HepG2 (cell line): ENCODE results near the gene TPGS1. TPM values are rescaled to one million over a fixed set of nuclear protein-coding genes. Genes with fewer than 3 reads are reported as not detected.

Source experiments
- ATAC-seq: fragments of 200-7000 bp; cut with Tn5 transposase; 3 replicates; pipeline ENCODE4 v1.9.1; 2020; ENCODE audit warnings: mild to moderate bottlenecking, moderate library complexity
- BruUV-seq: library from RNA; stranded (reverse); fragments of 400-500 nt; replicated peaks from 2 replicates; lab custom pipeline; 2021; lab: Mats Ljungman, UMichigan
- CTCF ChIA-PET: fragments of 300-600 bp; formaldehyde crosslinking; extraction: SDS; loops from one replicate; lab custom pipeline; 2021; ENCODE audit warnings: low total read pairs, inconsistent platforms, low intra/inter-chr PET ratio; lab: Yijun Ruan, JAX
- POLR2A ChIA-PET: fragments of 350-600 bp; sonication (Branson Sonifier 250); formaldehyde crosslinking; loops from one replicate; lab custom pipeline; 2020; ENCODE audit warnings: antibody characterized with exemption, inconsistent platforms; lab: Yijun Ruan, JAX
- DNase-seq: peaks from one replicate; pipeline ENCODE4 v3.0.0-alpha.2; 2015; ENCODE audit warnings: low spot score
- FAIRE-seq: peaks from 3 replicates; lab custom pipeline; 2011; peaks lifted over from hg19 to GRCh38; lab: Jason Lieb, UNC
- H2AFZ ChIP-seq: one replicate; pipeline ENCODE4 v1.6.1; 2011; ENCODE audit warnings: low read length, inconsistent platforms
- H3K27ac ChIP-seq: fragments of 300-600 bp; 3 replicates; pipeline ENCODE4 v1.8.0; 2011; ENCODE audit warnings: mixed run types, mild to moderate bottlenecking, mixed read lengths, low read length, inconsistent platforms; ENCODE audit not compliant: insufficient read depth; ENCODE audit errors: extremely low read length
- H3K27me3 ChIP-seq, 2 experiments: fragments of 200-600 bp in 1 of 2; 2 replicates in 1 of 2; 3 replicates in 1 of 2; pipeline versions ENCODE4 v1.6.0 to v1.8.0; 2011; ENCODE audit warnings: low read length in 2 of 2, mild to moderate bottlenecking in 2 of 2, moderate library complexity in 2 of 2, inconsistent platforms in 1 of 2; ENCODE audit not compliant: insufficient read depth in 2 of 2, control insufficient read depth in 1 of 2
- H3K36me3 ChIP-seq, 2 experiments: fragments of 200-600 bp in 1 of 2; replicated peaks in 1 of 2; 2 replicates in 1 of 2; 3 replicates in 1 of 2; pipeline versions ENCODE4 v1.5.1 to v1.8.0; 2011; ENCODE audit warnings: low read length in 2 of 2, inconsistent platforms in 1 of 2; ENCODE audit not compliant: insufficient read depth in 2 of 2, control insufficient read depth in 1 of 2
- H3K4me1 ChIP-seq: 2 replicates; pipeline ENCODE4 v1.5.1; 2012; ENCODE audit warnings: low read length, inconsistent platforms; ENCODE audit not compliant: insufficient read depth
- H3K4me2 ChIP-seq: 2 replicates; pipeline ENCODE4 v1.6.0; 2011; ENCODE audit warnings: low read depth, low read length, inconsistent platforms
- H3K4me3 ChIP-seq, 3 experiments: fragments of 200-600 bp in 1 of 3; sonication (generic), shearing (Covaris generic) in 1 of 3; replicated peaks in 1 of 3; 2 replicates each; pipeline ENCODE4 v1.5.1; 2011 to 2016; ENCODE audit warnings: low read length in 3 of 3, inconsistent platforms in 2 of 3, low read depth in 2 of 3, mild to moderate bottlenecking in 2 of 3, control low read depth in 1 of 3, mixed read lengths in 1 of 3; ENCODE audit not compliant: insufficient read depth in 1 of 3
- H3K79me2 ChIP-seq: one replicate; pipeline ENCODE4 v1.6.1; 2011; ENCODE audit warnings: low read length, inconsistent platforms; ENCODE audit not compliant: insufficient read depth
- H3K9ac ChIP-seq: 2 replicates; pipeline ENCODE4 v1.6.0; 2011; ENCODE audit warnings: mild to moderate bottlenecking, low read depth, low read length, inconsistent platforms; ENCODE audit not compliant: insufficient read depth
- H3K9me3 ChIP-seq: 2 replicates; pipeline ENCODE4 v1.5.1; 2012; ENCODE audit warnings: mild to moderate bottlenecking, low read length
- H4K20me1 ChIP-seq: 2 replicates; pipeline ENCODE4 v1.6.0; 2011; ENCODE audit warnings: inconsistent platforms, mild to moderate bottlenecking, low read length, moderate library complexity; ENCODE audit not compliant: insufficient read depth
- AGO2 ChIP-seq: fragments of 200-400 bp; formaldehyde crosslinking; optimal IDR thresholded peaks from 2 replicates; pipeline ENCODE3; 2017; ENCODE audit warnings: mild to moderate bottlenecking, low read depth, low read length, moderate library complexity
- KIAA2018 ChIP-seq: sonication (generic); formaldehyde crosslinking; IDR thresholded peaks from 2 replicates; pipeline ENCODE4 v1.5.0; 2020; ENCODE audit warnings: mild to moderate bottlenecking, missing genetic modification reagents, borderline replicate concordance
- RBFOX2 ChIP-seq: fragments of 200-400 bp; formaldehyde crosslinking; IDR thresholded peaks from 2 replicates; pipeline ENCODE4 v1.6.1; 2017; ENCODE audit warnings: low read depth, mild to moderate bottlenecking, low read length
- TFE3 ChIP-seq: IDR thresholded peaks from 2 replicates; pipeline ENCODE4 v1.6.1; 2016
- ZMYM3 ChIP-seq: sonication (generic); formaldehyde crosslinking; IDR thresholded peaks from 2 replicates; pipeline ENCODE4 v1.5.1; 2020; ENCODE audit warnings: mild to moderate bottlenecking, missing genetic modification reagents
- WGBS: methylation state at CpG from one replicate; pipeline ENCODE4 v1.1.6; 2017; ENCODE audit warnings: low lambda C conversion rate; 5-methylcytosine and 5-hydroxymethylcytosine counted together
- in situ Hi-C: cut with HindIII; loops from 2 replicates; pipeline ENCODE4 v1.10.0; 2017; ENCODE audit warnings: low pct_unique_long_range_greater_than_20kb; ENCODE audit not compliant: extremely low pct_ligation_motif_present
- intact Hi-C: fragments of 100-400 bp; cut with micrococcal nuclease; formaldehyde crosslinking; loops from one replicate; pipeline ENCODE4 v1.10.0; 2022; ENCODE audit not compliant: unreplicated experiment
- polyA plus RNA-seq, 8 experiments: library from polyadenylated mRNA; depleted of rRNA in 3 of 8; stranded (reverse) in 7 of 8; unstranded in 1 of 8; fragments of >200 nt; fragmentation: Illumina TruSeq in 4 of 8; extraction: Trizol in 4 of 8; gene quantifications; 2 replicates each; pipeline versions ENCODE4 v1.2.1 to v1.2.3, GENCODE V29; 2011 to 2016; ENCODE audit warnings: low read depth in 4 of 8, missing spikeins in 1 of 8, mixed read lengths in 1 of 8; ENCODE audit not compliant: insufficient read depth in 1 of 8
- total RNA-seq, 5 experiments: library from RNA; depleted of rRNA; stranded (reverse); fragments of >200 nt; fragmentation: Illumina TruSeq; extraction: Trizol; gene quantifications; 2 replicates each; pipeline ENCODE4 v1.2.3, GENCODE V29; 2016; ENCODE audit warnings: low read depth in 1 of 5

TPGS1 gene
- total and polyA plus RNA-seq, 2 of the 13 experiments (the other 11 are each of a cell fraction or from before 2014, with no cell fraction given) = 1.1 to 6.2 TPM

- intact Hi-C loops = no loop called here
- peak; percentile 48 for TF ChIP-seq AGO2
- no peak for TF ChIP-seq TFE3 (CRISPR knock-in tag)
- Histone ChIP-seq H3K79me2 (no peaks in the 10 kb centered on the region), H4K20me1 (no peaks in the 10 kb centered on the region; the same call in 1 of the 2 replicates), H3K27me3 (peaks cover 2 to 4% of the 10 kb centered on the region in 2 experiments; a peak in 3 of 5 replicates), H2AFZ (no peak overlapping the region), H3K27ac (no peak overlapping the region), H3K36me3 (no peaks in the 10 kb centered on the region), H3K4me3 (no peak overlapping the region), H3K4me1 (peaks cover 45% of the 10 kb centered on the region), H3K9ac (no peak overlapping the region), H3K9me3 (peaks cover 4% of the 10 kb centered on the region; the same call in 1 of the 2 replicates), H3K4me2 (no peak overlapping the region)
- in situ Hi-C loops = loop anchor here (5.0 kb wide), 1 partner anchor 101 kb away; no protein-coding TSS in a partner anchor
- no peak for FAIRE-seq
- ChIA-PET POLR2A (no interaction called here), CTCF (no interaction called here)
- no TSS peak for BruUV-seq
- no peak for DNase-seq
- 61% methylated on average over 6 of the region's 21 CpGs for WGBS
- no peak for ATAC-seq
These were observed 23.8 kb upstream of the TPGS1 start for GRCh38 chr19:483332-484072.

GRCh38 chr19:484494-484893 lies 22.8 kb upstream of the TPGS1 start:
- no peak for FAIRE-seq
- Histone ChIP-seq H3K4me2 (no peak overlapping the region), H3K36me3 (no peaks in the 10 kb centered on the region), H4K20me1 (no peaks in the 10 kb centered on the region; the same call in 1 of the 2 replicates), H3K4me1 (peaks cover 45% of the 10 kb centered on the region), H3K27me3 (no peaks in the 10 kb centered on the region), H3K27ac (no peak overlapping the region), H3K79me2 (no peaks in the 10 kb centered on the region), H3K9ac (no peak overlapping the region), H2AFZ (no peak overlapping the region), H3K4me3 (no peak overlapping the region), H3K9me3 (peaks cover 4% of the 10 kb centered on the region; the same call in 1 of the 2 replicates)
- DNase-seq = no peak
- no peak for ATAC-seq
- WGBS = 85% methylated on average over 15 of the region's 15 CpGs
- ChIA-PET CTCF (no interaction called here), POLR2A (no interaction called here)
- in situ Hi-C loops (loop anchor here (5.0 kb wide), 1 partner anchor 102 kb away; no protein-coding TSS in a partner anchor), intact Hi-C loops (no loop called here)
- no TSS peak for BruUV-seq
- TF ChIP-seq RBFOX2 (0 out of 2 replicates have a peak, but pooled peaks have one; percentile 1), ZMYM3 (0 out of 2 replicates have a peak, but pooled peaks have one; percentile 21), KIAA2018 (CRISPR knock-in tag) (no peak)
